Right hindlimb (tissue), 1 donor: ENCODE data around the gene PSG1.

Source experiments
- DNase-seq: peaks from one replicate; pipeline ENCODE4 v3.0.0-alpha.2; 2018

The PSG1 gene

GRCh38 chr19:42816894-42817293 is 62.6 kb downstream of the PSG1 start:
- DNase-seq: no peak
